ENCODE results near the gene JUP. TPM values are rescaled to one million over a fixed set of nuclear protein-coding genes. Genes with fewer than 3 reads are reported as not detected.
"Not testable (repeated sequence)": the region's sequence is repeated elsewhere in the genome, so short reads cannot be mapped to it uniquely, and the experiment has no call there.

The JUP gene
- total RNA-seq, 1 donor from 2014 or later: 0.14 TPM

GRCh38 chr17:41779954-41780353 lies 6.6 kb downstream of the JUP start:
- Mint-ChIP-seq H3K27me3 (peaks cover 18% of the 10 kb centered on the region), H3K27ac (no peak overlapping the region), H3K4me3 (no peak overlapping the region), H3K4me1 (peaks cover 5% of the 10 kb centered on the region), H3K9me3 (no peaks in the 10 kb centered on the region), H3K36me3 (ENCODE audit: low read depth) (no peaks in the 10 kb centered on the region)
- no peak for DNase-seq
- intact Hi-C loops (cut with micrococcal nuclease): no loop called here

- intact Hi-C loops (cut with micrococcal nuclease): no loop called here
- H3K36me3 Mint-ChIP-seq (ENCODE audit: low read depth): no peaks in the 10 kb centered on the region
- H3K9me3 Mint-ChIP-seq: no peaks in the 10 kb centered on the region
- no peak overlapping the region for H3K4me3 Mint-ChIP-seq
- peaks cover 7% of the 10 kb centered on the region for H3K27me3 Mint-ChIP-seq
- DNase-seq: no peak
- H3K4me1 Mint-ChIP-seq: no peaks in the 10 kb centered on the region
- no peak overlapping the region for H3K27ac Mint-ChIP-seq
Observed at GRCh38 chr17:41777574-41778188, 8.8 kb downstream of the JUP start.

- intact Hi-C loops (cut with micrococcal nuclease): no loop called here
- no peak overlapping the region for H3K27ac Mint-ChIP-seq
- peaks cover 4% of the 10 kb centered on the region for H3K27me3 Mint-ChIP-seq
- H3K4me1 Mint-ChIP-seq: no peaks in the 10 kb centered on the region
- no peak overlapping the region for H3K4me3 Mint-ChIP-seq
- H3K36me3 Mint-ChIP-seq (ENCODE audit: low read depth): no peaks in the 10 kb centered on the region
- no peak for DNase-seq
- H3K9me3 Mint-ChIP-seq: no peaks in the 10 kb centered on the region
Observed at GRCh38 chr17:41777157-41777573, 9.3 kb downstream of the JUP start.

- intact Hi-C loops (cut with micrococcal nuclease): not testable (repeated sequence)
Observed at GRCh38 chr17:41776262-41776900, 10.1 kb downstream of the JUP start.

GRCh38 chr17:41775394-41776226 lies 10.9 kb downstream of the JUP start:
- no peak overlapping the region for H3K4me3 Mint-ChIP-seq
- no peak overlapping the region for H3K27ac Mint-ChIP-seq
- H3K36me3 Mint-ChIP-seq (ENCODE audit: low read depth): no peaks in the 10 kb centered on the region
- no peak for DNase-seq
- no peaks in the 10 kb centered on the region for H3K27me3 Mint-ChIP-seq
- no peaks in the 10 kb centered on the region for H3K9me3 Mint-ChIP-seq
- intact Hi-C loops (cut with micrococcal nuclease): no loop called here
- H3K4me1 Mint-ChIP-seq: no peaks in the 10 kb centered on the region

More at GRCh38 chr17:41776262-41776900, 10.1 kb downstream of the JUP start:
- H3K9me3 Mint-ChIP-seq; DNase-seq; H3K27ac Mint-ChIP-seq; H3K4me3 Mint-ChIP-seq; H3K27me3 Mint-ChIP-seq; H3K4me1 Mint-ChIP-seq; H3K36me3 Mint-ChIP-seq (ENCODE audit: low read depth): not testable (repeated sequence)

GRCh38 chr17:41773731-41774193 lies 12.7 kb downstream of the JUP start:
- Mint-ChIP-seq H3K27ac (no peak overlapping the region), H3K4me3 (no peak overlapping the region), H3K36me3 (ENCODE audit: low read depth) (no peaks in the 10 kb centered on the region), H3K9me3 (no peaks in the 10 kb centered on the region), H3K27me3 (no peaks in the 10 kb centered on the region), H3K4me1 (no peaks in the 10 kb centered on the region)
- no peak for DNase-seq
- intact Hi-C loops (cut with micrococcal nuclease): no loop called here

GRCh38 chr17:41773190-41773588 lies 13.3 kb downstream of the JUP start:
- Mint-ChIP-seq H3K27me3 (no peaks in the 10 kb centered on the region), H3K9me3 (no peaks in the 10 kb centered on the region), H3K4me3 (no peak overlapping the region), H3K36me3 (ENCODE audit: low read depth) (no peaks in the 10 kb centered on the region), H3K4me1 (no peaks in the 10 kb centered on the region), H3K27ac (no peak overlapping the region)
- intact Hi-C loops (cut with micrococcal nuclease): no loop called here
- DNase-seq: no peak

GRCh38 chr17:41772586-41773189 lies 13.8 kb downstream of the JUP start:
- Mint-ChIP-seq H3K27me3 (no peaks in the 10 kb centered on the region), H3K36me3 (ENCODE audit: low read depth) (no peaks in the 10 kb centered on the region), H3K4me1 (no peaks in the 10 kb centered on the region), H3K9me3 (no peaks in the 10 kb centered on the region), H3K4me3 (no peak overlapping the region), H3K27ac (no peak overlapping the region)
- DNase-seq: no peak
- intact Hi-C loops (cut with micrococcal nuclease): no loop called here

- H3K27ac Mint-ChIP-seq: no peak overlapping the region
- no peaks in the 10 kb centered on the region for H3K36me3 Mint-ChIP-seq (ENCODE audit: low read depth)
- DNase-seq: no peak
- no peaks in the 10 kb centered on the region for H3K9me3 Mint-ChIP-seq
- no peak overlapping the region for H3K4me3 Mint-ChIP-seq
- intact Hi-C loops (cut with micrococcal nuclease): no loop called here
- H3K4me1 Mint-ChIP-seq: no peaks in the 10 kb centered on the region
- no peaks in the 10 kb centered on the region for H3K27me3 Mint-ChIP-seq
Observed at GRCh38 chr17:41772218-41772585, 14.3 kb downstream of the JUP start.

- Mint-ChIP-seq H3K36me3 (ENCODE audit: low read depth) (no peaks in the 10 kb centered on the region), H3K9me3 (no peaks in the 10 kb centered on the region), H3K4me1 (no peaks in the 10 kb centered on the region), H3K27me3 (no peaks in the 10 kb centered on the region), H3K4me3 (no peak overlapping the region), H3K27ac (no peak overlapping the region)
- DNase-seq: no peak
- intact Hi-C loops (cut with micrococcal nuclease): no loop called here
Observed at GRCh38 chr17:41771389-41772206, 14.9 kb downstream of the JUP start.

- no peak for DNase-seq
- no peak overlapping the region for H3K27ac Mint-ChIP-seq
- no peaks in the 10 kb centered on the region for H3K4me1 Mint-ChIP-seq
- H3K4me3 Mint-ChIP-seq: no peak overlapping the region
- H3K36me3 Mint-ChIP-seq (ENCODE audit: low read depth): no peaks in the 10 kb centered on the region
- no peaks in the 10 kb centered on the region for H3K9me3 Mint-ChIP-seq
- no peaks in the 10 kb centered on the region for H3K27me3 Mint-ChIP-seq
- intact Hi-C loops (cut with micrococcal nuclease): no loop called here
Observed at GRCh38 chr17:41769985-41770384, 16.5 kb downstream of the JUP start.

GRCh38 chr17:41769346-41769862 lies 17.1 kb downstream of the JUP start:
- Mint-ChIP-seq H3K4me3 (no peak overlapping the region), H3K9me3 (no peaks in the 10 kb centered on the region), H3K4me1 (no peaks in the 10 kb centered on the region), H3K36me3 (ENCODE audit: low read depth) (no peaks in the 10 kb centered on the region), H3K27me3 (no peaks in the 10 kb centered on the region), H3K27ac (no peak overlapping the region)
- intact Hi-C loops (cut with micrococcal nuclease): no loop called here
- DNase-seq: no peak

GRCh38 chr17:41768682-41769288 lies 17.7 kb downstream of the JUP start:
- H3K27ac Mint-ChIP-seq: no peak overlapping the region
- DNase-seq: no peak
- H3K36me3 Mint-ChIP-seq (ENCODE audit: low read depth): no peaks in the 10 kb centered on the region
- no peaks in the 10 kb centered on the region for H3K4me1 Mint-ChIP-seq
- intact Hi-C loops (cut with micrococcal nuclease): no loop called here
- H3K27me3 Mint-ChIP-seq: no peaks in the 10 kb centered on the region
- no peak overlapping the region for H3K4me3 Mint-ChIP-seq
- no peaks in the 10 kb centered on the region for H3K9me3 Mint-ChIP-seq

Data from activated CD4-positive, alpha-beta T cell treated with anti-CD3 and anti-CD28 coated beads, Interleukin-2, amount 10 ng/mL, durations not matched to agents 24 days and 14 days (primary cell).